HepG2 (cell line): ENCODE measurements around the gene PARP15. TPM values are rescaled to one million over a fixed set of nuclear protein-coding genes. Genes with fewer than 3 reads are reported as not detected.

Experiments used
- ATM ChIP-seq: fragments of 450-650 bp; IDR thresholded peaks from 2 replicates; pipeline ENCODE4 v1.7.1; 2017; ENCODE audit warnings: mild to moderate bottlenecking, borderline replicate concordance
- CREB1 ChIP-seq, 2 experiments: fragments of 450-650 bp in 1 of 2; IDR thresholded peaks; 2 replicates each; pipeline ENCODE4 v1.6.1; 2016 to 2017; ENCODE audit warnings: control low read depth in 1 of 2, mild to moderate bottlenecking in 1 of 2, missing compliant biosample characterization in 1 of 2, missing genetic modification characterization in 1 of 2
- EEA1 ChIP-seq: sonication (generic); formaldehyde crosslinking; IDR thresholded peaks from 2 replicates; pipeline ENCODE4 v1.5.1; 2020; ENCODE audit warnings: mild to moderate bottlenecking, missing genetic modification reagents, borderline replicate concordance
- FOSL2 ChIP-seq: sonication (generic); formaldehyde crosslinking; IDR thresholded peaks from 2 replicates; pipeline ENCODE4 v1.4.0; 2020; ENCODE audit warnings: missing genetic modification reagents
- FOXM1 ChIP-seq: sonication (generic); formaldehyde crosslinking; IDR thresholded peaks from 2 replicates; pipeline ENCODE4 v1.5.0; 2020; ENCODE audit warnings: missing genetic modification reagents
- GPN1 ChIP-seq: sonication (generic); formaldehyde crosslinking; IDR thresholded peaks from 2 replicates; pipeline ENCODE4 v1.5.1; 2020; ENCODE audit warnings: missing genetic modification reagents, borderline replicate concordance
- HOXA7 ChIP-seq: sonication (generic); formaldehyde crosslinking; IDR thresholded peaks from 2 replicates; pipeline ENCODE4 v1.8.1; 2022; ENCODE audit warnings: mild to moderate bottlenecking, missing genetic modification reagents, moderate library complexity
- JUN ChIP-seq: sonication (generic); formaldehyde crosslinking; IDR thresholded peaks from 2 replicates; pipeline ENCODE4 v1.4.0; 2020; ENCODE audit warnings: mild to moderate bottlenecking, missing genetic modification reagents
- KAT7 ChIP-seq: IDR thresholded peaks from 2 replicates; pipeline ENCODE4 v1.6.1; 2018; ENCODE audit warnings: borderline replicate concordance, missing compliant biosample characterization
- NCOR1 ChIP-seq: fragments of 200-600 bp; sonication (generic); IDR thresholded peaks from 2 replicates; pipeline ENCODE4 v1.7.0; 2017; ENCODE audit warnings: antibody characterized with exemption, low read length, borderline replicate concordance
- NFATC3 ChIP-seq: sonication (generic); formaldehyde crosslinking; IDR thresholded peaks from 2 replicates; pipeline ENCODE4 v1.5.1; 2020; ENCODE audit warnings: mild to moderate bottlenecking, missing genetic modification reagents
- PHF8 ChIP-seq: sonication (generic); formaldehyde crosslinking; IDR thresholded peaks from 2 replicates; pipeline ENCODE4 v1.5.0; 2020; ENCODE audit warnings: missing genetic modification reagents
- RARA ChIP-seq: IDR thresholded peaks from 2 replicates; pipeline ENCODE4 v1.6.1; 2016; ENCODE audit warnings: missing genetic modification reagents, missing compliant biosample characterization
- SMAD3 ChIP-seq: sonication (generic); formaldehyde crosslinking; IDR thresholded peaks from 2 replicates; pipeline ENCODE4 v1.4.0; 2020; ENCODE audit warnings: missing genetic modification reagents
- SRY ChIP-seq: sonication (generic); formaldehyde crosslinking; IDR thresholded peaks from 2 replicates; pipeline ENCODE4 v1.8.0; 2022; ENCODE audit warnings: mild to moderate bottlenecking, missing genetic modification reagents
- YEATS4 ChIP-seq: sonication (generic); formaldehyde crosslinking; IDR thresholded peaks from 2 replicates; pipeline ENCODE4 v1.4.0; 2020; ENCODE audit warnings: missing genetic modification reagents, borderline replicate concordance
- ZNF121 ChIP-seq: sonication (generic); formaldehyde crosslinking; IDR thresholded peaks from 2 replicates; pipeline ENCODE4 v1.5.0; 2020; ENCODE audit warnings: mild to moderate bottlenecking, missing genetic modification reagents
- ZNF333 ChIP-seq: sonication (generic); formaldehyde crosslinking; IDR thresholded peaks from 2 replicates; pipeline ENCODE4 v1.4.0; 2020; ENCODE audit warnings: mild to moderate bottlenecking, missing genetic modification reagents, borderline replicate concordance
- ZNF484 ChIP-seq: sonication (generic); formaldehyde crosslinking; IDR thresholded peaks from 2 replicates; pipeline ENCODE4 v1.5.1; 2020; ENCODE audit warnings: mild to moderate bottlenecking, low read depth, missing genetic modification reagents, borderline replicate concordance
- ZNF619 ChIP-seq: sonication (generic); formaldehyde crosslinking; IDR thresholded peaks from 2 replicates; pipeline ENCODE4 v1.4.0; 2020; ENCODE audit warnings: mild to moderate bottlenecking, missing genetic modification reagents
- ZNF841 ChIP-seq: sonication (generic); formaldehyde crosslinking; IDR thresholded peaks from 2 replicates; pipeline ENCODE4 v1.8.1; 2023; ENCODE audit warnings: missing genetic modification reagents, borderline replicate concordance
- ZNF878 ChIP-seq: sonication (generic); formaldehyde crosslinking; IDR thresholded peaks from 2 replicates; pipeline ENCODE4 v1.8.1; 2023; ENCODE audit warnings: mild to moderate bottlenecking, missing genetic modification reagents, moderate library complexity
- polyA plus RNA-seq, 8 experiments: library from polyadenylated mRNA; depleted of rRNA in 3 of 8; stranded (reverse) in 7 of 8; unstranded in 1 of 8; fragments of >200 nt; fragmentation: Illumina TruSeq in 4 of 8; extraction: Trizol in 4 of 8; gene quantifications; 2 replicates each; pipeline versions ENCODE4 v1.2.1 to v1.2.3, GENCODE V29; 2011 to 2016; ENCODE audit warnings: low read depth in 4 of 8, missing spikeins in 1 of 8, mixed read lengths in 1 of 8; ENCODE audit not compliant: insufficient read depth in 1 of 8
- total RNA-seq, 5 experiments: library from RNA; depleted of rRNA; stranded (reverse); fragments of >200 nt; fragmentation: Illumina TruSeq; extraction: Trizol; gene quantifications; 2 replicates each; pipeline ENCODE4 v1.2.3, GENCODE V29; 2016; ENCODE audit warnings: low read depth in 1 of 5
- TF ChIP-seq, protein P1 (sequence below): sonication (generic); formaldehyde crosslinking; IDR thresholded peaks from 2 replicates; pipeline ENCODE4 v1.4.0; 2020; ENCODE audit warnings: mild to moderate bottlenecking, missing genetic modification reagents
- TF ChIP-seq, protein P2 (sequence below): sonication (generic); formaldehyde crosslinking; IDR thresholded peaks from 2 replicates; pipeline ENCODE4 v1.4.0; 2020; ENCODE audit warnings: missing genetic modification reagents
- TF ChIP-seq, protein P3 (sequence below): sonication (generic); formaldehyde crosslinking; IDR thresholded peaks from 2 replicates; pipeline ENCODE4 v1.8.1; 2023; ENCODE audit warnings: mild to moderate bottlenecking, missing genetic modification reagents
- TF ChIP-seq, protein P4 (sequence below): sonication (generic); formaldehyde crosslinking; IDR thresholded peaks from 2 replicates; pipeline ENCODE4 v1.5.0; 2020; ENCODE audit warnings: mild to moderate bottlenecking, missing genetic modification reagents

Gene PARP15
- total and polyA plus RNA-seq, 2 of the 13 experiments (the other 11 are each of a cell fraction or from before 2014, with no cell fraction given) = 0.02 TPM; not detected in 1

DNA sequence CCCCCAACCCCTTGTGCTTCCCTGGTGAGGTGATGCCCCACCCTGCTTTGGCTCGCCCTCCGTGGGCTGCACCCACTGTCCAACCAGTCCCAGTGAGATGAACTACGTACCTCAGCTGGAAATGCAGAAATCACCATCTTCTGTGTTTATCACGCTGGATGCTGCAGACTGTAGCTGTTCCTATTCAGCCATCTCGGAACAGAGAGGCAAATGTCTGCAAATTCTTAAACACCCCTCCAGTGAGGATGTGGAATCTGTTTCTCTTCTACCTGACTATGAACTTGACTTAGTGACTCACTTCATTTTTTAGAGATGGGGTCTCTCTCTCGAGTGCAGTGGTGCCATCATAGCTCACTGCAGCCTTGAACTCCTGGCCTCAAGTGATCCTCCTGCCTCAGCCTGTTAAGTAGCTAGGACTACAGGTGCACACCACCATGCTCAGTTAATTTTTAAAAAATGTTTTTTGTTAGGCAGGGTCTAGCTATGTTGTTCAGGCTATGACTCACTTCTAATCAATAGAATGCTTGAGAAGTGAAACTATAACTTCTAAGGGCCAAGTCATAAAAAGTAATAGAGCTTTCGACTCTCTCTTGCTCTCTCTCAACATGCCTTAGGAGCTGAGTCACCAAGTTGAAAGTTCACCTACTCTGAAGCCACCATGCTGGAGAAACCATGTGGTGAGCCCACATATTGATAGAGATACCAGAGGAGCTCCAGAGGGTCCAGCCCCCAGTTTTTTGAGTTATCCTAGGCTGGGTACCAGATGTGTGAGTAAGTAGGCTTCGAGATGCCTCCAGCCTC lies 91.7 kb downstream of the PARP15 start (continued):
- no peak for TF ChIP-seq ZNF333
- TF ChIP-seq PHF8 (CRISPR knock-in tag) = no peak
- TF ChIP-seq, protein P1, sequence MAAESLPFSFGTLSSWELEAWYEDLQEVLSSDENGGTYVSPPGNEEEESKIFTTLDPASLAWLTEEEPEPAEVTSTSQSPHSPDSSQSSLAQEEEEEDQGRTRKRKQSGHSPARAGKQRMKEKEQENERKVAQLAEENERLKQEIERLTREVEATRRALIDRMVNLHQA (CRISPR knock-in tag) = no peak
- peak; percentile 53 for TF ChIP-seq ZNF121 (CRISPR knock-in tag)
- TF ChIP-seq, protein P2, sequence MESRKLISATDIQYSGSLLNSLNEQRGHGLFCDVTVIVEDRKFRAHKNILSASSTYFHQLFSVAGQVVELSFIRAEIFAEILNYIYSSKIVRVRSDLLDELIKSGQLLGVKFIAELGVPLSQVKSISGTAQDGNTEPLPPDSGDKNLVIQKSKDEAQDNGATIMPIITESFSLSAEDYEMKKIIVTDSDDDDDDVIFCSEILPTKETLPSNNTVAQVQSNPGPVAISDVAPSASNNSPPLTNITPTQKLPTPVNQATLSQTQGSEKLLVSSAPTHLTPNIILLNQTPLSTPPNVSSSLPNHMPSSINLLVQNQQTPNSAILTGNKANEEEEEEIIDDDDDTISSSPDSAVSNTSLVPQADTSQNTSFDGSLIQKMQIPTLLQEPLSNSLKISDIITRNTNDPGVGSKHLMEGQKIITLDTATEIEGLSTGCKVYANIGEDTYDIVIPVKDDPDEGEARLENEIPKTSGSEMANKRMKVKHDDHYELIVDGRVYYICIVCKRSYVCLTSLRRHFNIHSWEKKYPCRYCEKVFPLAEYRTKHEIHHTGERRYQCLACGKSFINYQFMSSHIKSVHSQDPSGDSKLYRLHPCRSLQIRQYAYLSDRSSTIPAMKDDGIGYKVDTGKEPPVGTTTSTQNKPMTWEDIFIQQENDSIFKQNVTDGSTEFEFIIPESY (CRISPR knock-in tag) = no peak
- TF ChIP-seq RARA (CRISPR knock-in tag) = peak; percentile 62
- no peak for TF ChIP-seq SRY (CRISPR knock-in tag)
- no peak for TF ChIP-seq GPN1 (CRISPR knock-in tag)
- no peak for TF ChIP-seq YEATS4 (CRISPR knock-in tag)
- TF ChIP-seq KAT7 (CRISPR knock-in tag) = no peak
- TF ChIP-seq CREB1 (IDR thresholded peaks at IDR 0.05) = no peak
- TF ChIP-seq CREB1 (CRISPR knock-in tag; IDR thresholded peaks at IDR 0.05) = peak; percentile 49; the same call in 1 of the 2 replicates
- no peak for TF ChIP-seq SMAD3
- TF ChIP-seq NFATC3 = no peak
- no peak for TF ChIP-seq ZNF878 (CRISPR knock-in tag)
- TF ChIP-seq, protein P3, sequence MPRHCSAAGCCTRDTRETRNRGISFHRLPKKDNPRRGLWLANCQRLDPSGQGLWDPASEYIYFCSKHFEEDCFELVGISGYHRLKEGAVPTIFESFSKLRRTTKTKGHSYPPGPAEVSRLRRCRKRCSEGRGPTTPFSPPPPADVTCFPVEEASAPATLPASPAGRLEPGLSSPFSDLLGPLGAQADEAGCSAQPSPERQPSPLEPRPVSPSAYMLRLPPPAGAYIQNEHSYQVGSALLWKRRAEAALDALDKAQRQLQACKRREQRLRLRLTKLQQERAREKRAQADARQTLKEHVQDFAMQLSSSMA (CRISPR knock-in tag) = no peak
- peak; percentile 87 for TF ChIP-seq FOSL2
- TF ChIP-seq NCOR1 = no peak
- no peak for TF ChIP-seq ZNF841 (CRISPR knock-in tag)
- 0 out of 2 replicates have a peak, but pooled peaks have one; percentile 36 for TF ChIP-seq JUN (CRISPR knock-in tag)
- TF ChIP-seq EEA1 (CRISPR knock-in tag) = no peak
- TF ChIP-seq ATM = no peak
- no peak for TF ChIP-seq ZNF619 (CRISPR knock-in tag)
- TF ChIP-seq, protein P4, sequence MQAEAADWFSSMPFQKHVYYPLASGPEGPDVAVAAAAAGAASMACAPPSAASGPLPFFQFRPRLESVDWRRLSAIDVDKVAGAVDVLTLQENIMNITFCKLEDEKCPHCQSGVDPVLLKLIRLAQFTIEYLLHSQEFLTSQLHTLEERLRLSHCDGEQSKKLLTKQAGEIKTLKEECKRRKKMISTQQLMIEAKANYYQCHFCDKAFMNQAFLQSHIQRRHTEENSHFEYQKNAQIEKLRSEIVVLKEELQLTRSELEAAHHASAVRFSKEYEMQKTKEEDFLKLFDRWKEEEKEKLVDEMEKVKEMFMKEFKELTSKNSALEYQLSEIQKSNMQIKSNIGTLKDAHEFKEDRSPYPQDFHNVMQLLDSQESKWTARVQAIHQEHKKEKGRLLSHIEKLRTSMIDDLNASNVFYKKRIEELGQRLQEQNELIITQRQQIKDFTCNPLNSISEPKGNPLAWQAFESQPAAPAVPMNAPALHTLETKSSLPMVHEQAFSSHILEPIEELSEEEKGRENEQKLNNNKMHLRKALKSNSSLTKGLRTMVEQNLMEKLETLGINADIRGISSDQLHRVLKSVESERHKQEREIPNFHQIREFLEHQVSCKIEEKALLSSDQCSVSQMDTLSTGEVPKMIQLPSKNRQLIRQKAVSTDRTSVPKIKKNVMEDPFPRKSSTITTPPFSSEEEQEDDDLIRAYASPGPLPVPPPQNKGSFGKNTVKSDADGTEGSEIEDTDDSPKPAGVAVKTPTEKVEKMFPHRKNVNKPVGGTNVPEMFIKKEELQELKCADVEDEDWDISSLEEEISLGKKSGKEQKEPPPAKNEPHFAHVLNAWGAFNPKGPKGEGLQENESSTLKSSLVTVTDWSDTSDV (CRISPR knock-in tag) = no peak
- TF ChIP-seq HOXA7 = no peak
- no peak for TF ChIP-seq FOXM1 (CRISPR knock-in tag)
- no peak for TF ChIP-seq ZNF484
